ENCODE data around the gene SNN.

The SNN gene

GRCh38 chr16:11666103-11667055 is 1.9 kb upstream of the SNN start:
- no peak overlapping the region for H3K9ac ChIP-seq (ENCODE audit: low read length)
- H4K8ac ChIP-seq (ENCODE audit: low read depth, low read length): no peak overlapping the region
- no peak for DNase-seq
- no peaks in the 10 kb centered on the region for H3K27me3 ChIP-seq (ENCODE audit: insufficient read depth, low read length)
- no peak overlapping the region for H2BK120ac ChIP-seq (ENCODE audit: insufficient read depth, low read length, poor library complexity)
- peaks cover 6% of the 10 kb centered on the region for H3K79me1 ChIP-seq (ENCODE audit: low read length)
- H3K14ac ChIP-seq (ENCODE audit: low read length): no peak overlapping the region
- H4K12ac ChIP-seq (ENCODE audit: low read depth, low read length): no peak overlapping the region
- peaks cover 5 to 12% of the 10 kb centered on the region in 2 experiments for H3K4me1 ChIP-seq (ENCODE audit: control insufficient read depth in 1 of 2, insufficient read depth in 2 of 2, low read length in 2 of 2)
- peaks cover 9% of the 10 kb centered on the region for H3K79me2 ChIP-seq (ENCODE audit: control insufficient read depth, insufficient read depth, low read length, poor library complexity)
- no peak overlapping the region for H3K4me2 ChIP-seq (ENCODE audit: low read length)
- H2AFZ ChIP-seq (ENCODE audit: insufficient read depth, low read length, poor library complexity): no peak overlapping the region
- H2BK12ac ChIP-seq (ENCODE audit: low read length): no peak overlapping the region
- H3K9me3 ChIP-seq (ENCODE audit: insufficient read depth, low read depth, low read length): peaks cover 4% of the 10 kb centered on the region
- no peak overlapping the region for H3K23ac ChIP-seq (ENCODE audit: low read length)
- H3K4ac ChIP-seq (ENCODE audit: low read depth, low read length): no peak overlapping the region
- no peak overlapping the region for H3K4me3 ChIP-seq (ENCODE audit: low read depth, low read length)
- WGBS (ENCODE audit: extremely low coverage, insufficient coverage, insufficient read length): no CpG with 5 or more reads among the region's 14 CpGs
- H3K36me3 ChIP-seq (ENCODE audit: control insufficient read depth in 1 of 2, insufficient read depth in 2 of 2, low read length in 2 of 2): peaks cover 0 to 2% of the 10 kb centered on the region in 2 experiments
- no peak overlapping the region for H3K27ac ChIP-seq (ENCODE audit: low read depth, low read length)
- no peak overlapping the region for H2BK5ac ChIP-seq (ENCODE audit: low read depth, low read length, poor library complexity)
- no peak overlapping the region for H4K91ac ChIP-seq (ENCODE audit: low read depth, low read length)
- no peak overlapping the region for H3K18ac ChIP-seq (ENCODE audit: low read length)
- no peak overlapping the region for H2AK5ac ChIP-seq (ENCODE audit: low read length)

DNA sequence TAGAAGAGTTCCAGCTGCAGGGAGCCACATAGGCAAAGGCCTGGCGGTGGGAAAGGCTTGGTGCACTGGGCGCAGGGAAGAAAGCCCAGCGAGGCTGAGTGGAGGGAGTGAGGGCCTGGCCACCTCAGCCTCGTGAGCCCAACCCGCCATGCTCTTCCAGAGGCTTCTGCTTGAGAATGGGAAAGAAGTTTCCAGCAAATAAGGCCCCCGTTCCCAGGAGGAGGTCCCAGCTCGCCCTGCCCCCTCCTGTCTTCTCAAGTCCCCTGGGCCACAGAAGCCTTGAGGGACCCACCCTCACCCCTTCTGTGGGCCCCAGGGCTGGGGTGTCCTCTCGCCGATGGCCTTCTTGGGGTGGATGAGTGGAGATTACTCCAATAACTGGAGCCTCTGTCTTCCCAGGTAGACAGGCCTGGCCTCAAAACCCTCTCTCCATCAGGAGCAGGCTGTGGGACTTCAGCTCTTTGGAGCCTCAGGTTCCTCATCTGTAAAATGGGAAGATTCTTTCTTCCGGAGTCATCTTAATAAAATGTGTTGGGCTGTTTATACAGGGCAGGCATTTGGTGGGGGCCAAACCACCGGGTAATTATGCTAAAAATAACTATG is 933 bp upstream of the SNN start:
- Histone ChIP-seq H3K36me3 (ENCODE audit: control insufficient read depth in 1 of 2, insufficient read depth in 2 of 2, low read length in 2 of 2) (peaks cover 2% of the 10 kb centered on the region in 2 experiments), H3K9ac (ENCODE audit: low read length) (no peak overlapping the region), H3K4me1 (ENCODE audit: control insufficient read depth in 1 of 2, insufficient read depth in 2 of 2, low read length in 2 of 2) (peaks cover 5 to 15% of the 10 kb centered on the region in 2 experiments), H3K4me2 (ENCODE audit: low read length) (peak overlapping the region; percentile 84), H2BK5ac (ENCODE audit: low read depth, low read length, poor library complexity) (no peak overlapping the region), H3K14ac (ENCODE audit: low read length) (no peak overlapping the region), H3K4me3 (ENCODE audit: low read depth, low read length) (no peak overlapping the region), H2AFZ (ENCODE audit: insufficient read depth, low read length, poor library complexity) (peak overlapping the region; percentile 84), H3K79me1 (ENCODE audit: low read length) (peaks cover 6% of the 10 kb centered on the region), H2BK12ac (ENCODE audit: low read length) (no peak overlapping the region), H3K79me2 (ENCODE audit: control insufficient read depth, insufficient read depth, low read length, poor library complexity) (peaks cover 13% of the 10 kb centered on the region), H3K4ac (ENCODE audit: low read depth, low read length) (no peak overlapping the region), H4K12ac (ENCODE audit: low read depth, low read length) (no peak overlapping the region), H4K8ac (ENCODE audit: low read depth, low read length) (no peak overlapping the region), H3K18ac (ENCODE audit: low read length) (no peak overlapping the region), H3K27ac (ENCODE audit: low read depth, low read length) (no peak overlapping the region), H2BK120ac (ENCODE audit: insufficient read depth, low read length, poor library complexity) (no peak overlapping the region), H3K27me3 (ENCODE audit: insufficient read depth, low read length) (no peaks in the 10 kb centered on the region), H2AK5ac (ENCODE audit: low read length) (no peak overlapping the region), H3K23ac (ENCODE audit: low read length) (no peak overlapping the region), H3K9me3 (ENCODE audit: insufficient read depth, low read depth, low read length) (peaks cover 4% of the 10 kb centered on the region), H4K91ac (ENCODE audit: low read depth, low read length) (no peak overlapping the region)
- DNase-seq: no peak
- WGBS (ENCODE audit: extremely low coverage, insufficient coverage, insufficient read length): no CpG with 5 or more reads among the region's 11 CpGs

DNA sequence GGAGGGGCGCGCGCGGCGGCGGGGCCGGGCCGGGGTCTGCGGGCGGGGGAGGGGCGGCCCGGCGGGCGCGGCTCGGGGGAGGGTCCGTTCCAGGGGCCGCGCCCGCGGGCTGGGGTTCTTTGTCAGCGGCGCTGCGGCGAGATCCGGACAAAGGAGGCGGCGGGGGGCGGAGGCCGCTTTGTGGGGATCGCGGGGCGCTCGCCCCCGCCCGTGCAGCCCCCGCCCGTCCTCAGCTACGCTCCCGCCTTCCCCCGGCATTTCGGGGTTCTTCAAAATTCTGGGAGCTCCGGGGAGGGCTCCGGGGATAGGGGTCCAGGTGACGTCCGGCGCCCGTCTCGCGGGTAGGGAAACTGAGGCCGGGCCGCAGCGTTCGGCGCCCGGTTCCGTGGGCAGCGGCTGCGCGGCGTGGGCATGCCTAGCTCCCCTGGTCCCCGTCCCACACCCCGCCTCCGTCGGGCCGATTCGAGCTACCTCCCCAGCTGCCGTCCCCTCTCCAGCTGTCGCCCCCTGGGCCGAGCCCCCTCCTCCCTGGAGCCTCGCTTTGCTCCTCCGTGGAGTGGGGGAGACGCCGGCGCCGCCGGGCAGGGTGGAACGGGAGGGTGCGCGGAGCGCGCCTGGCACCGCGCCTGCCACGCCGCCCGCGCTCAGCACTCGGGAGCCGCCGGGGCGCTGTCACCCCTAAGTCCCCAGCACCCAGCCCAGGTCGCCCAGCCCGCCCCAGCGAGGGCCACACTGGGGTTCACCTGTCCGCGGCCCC is 546 bp downstream of the SNN start:
- Histone ChIP-seq H4K91ac (ENCODE audit: low read depth, low read length) (peak overlapping the region; percentile 84), H2BK5ac (ENCODE audit: low read depth, low read length, poor library complexity) (peak overlapping the region; percentile 5), H3K4me2 (ENCODE audit: low read length) (peak overlapping the region; percentile 91), H3K27ac (ENCODE audit: low read depth, low read length) (no peak overlapping the region), H2BK12ac (ENCODE audit: low read length) (peak overlapping the region; percentile 8), H3K23ac (ENCODE audit: low read length) (no peak overlapping the region), H3K27me3 (ENCODE audit: insufficient read depth, low read length) (no peaks in the 10 kb centered on the region), H3K79me2 (ENCODE audit: control insufficient read depth, insufficient read depth, low read length, poor library complexity) (peaks cover 13% of the 10 kb centered on the region), H3K9ac (ENCODE audit: low read length) (peak overlapping the region; percentile 93), H2AK5ac (ENCODE audit: low read length) (peak overlapping the region; percentile 40), H4K12ac (ENCODE audit: low read depth, low read length) (peak overlapping the region; percentile 13), H2AFZ (ENCODE audit: insufficient read depth, low read length, poor library complexity) (peak overlapping the region; percentile 38), H3K4me1 (ENCODE audit: control insufficient read depth in 1 of 2, insufficient read depth in 2 of 2, low read length in 2 of 2) (peaks cover 19 to 28% of the 10 kb centered on the region in 2 experiments), H3K4me3 (ENCODE audit: low read depth, low read length) (peak overlapping the region; percentile 90), H3K79me1 (ENCODE audit: low read length) (peaks cover 8% of the 10 kb centered on the region), H2BK120ac (ENCODE audit: insufficient read depth, low read length, poor library complexity) (peak overlapping the region; percentile 68), H3K4ac (ENCODE audit: low read depth, low read length) (peak overlapping the region; percentile 87), H3K14ac (ENCODE audit: low read length) (peak overlapping the region; percentile 83), H3K9me3 (ENCODE audit: insufficient read depth, low read depth, low read length) (peaks cover 4% of the 10 kb centered on the region), H3K18ac (ENCODE audit: low read length) (peak overlapping the region; percentile 85), H4K8ac (ENCODE audit: low read depth, low read length) (peak overlapping the region; percentile 66), H3K36me3 (ENCODE audit: control insufficient read depth in 1 of 2, insufficient read depth in 2 of 2, low read length in 2 of 2) (peaks cover 2 to 6% of the 10 kb centered on the region in 2 experiments)
- no CpG with 5 or more reads among the region's 97 CpGs for WGBS (ENCODE audit: extremely low coverage, insufficient coverage, insufficient read length)
- no peak for DNase-seq

All from trophoblast cell (in vitro differentiated cells and primary cell).